Stomach (tissue), 4 donors: Measurements from ENCODE around the gene UBR4.

Experiments used
- EP300 ChIP-seq: sonication (generic); formaldehyde crosslinking; IDR thresholded peaks from one replicate; pipeline ENCODE4 v1.6.1; 2017; ENCODE audit warnings: antibody characterized with exemption
- POLR2A ChIP-seq, 4 donors: fragments of 450-650 bp; IDR thresholded peaks; one replicate each; pipeline ENCODE4 v1.6.1; 2016; ENCODE audit warnings: antibody characterized with exemption in 4 of 4, control low read depth in 2 of 4, mild to moderate bottlenecking in 1 of 4, moderate library complexity in 1 of 4
- TF ChIP-seq, protein P1 (sequence below), 7 experiments: fragments of 450-650 bp in 4 of 7; fragments of 200-600 bp in 3 of 7; sonication (generic) in 3 of 7; IDR thresholded peaks; one replicate each; pipeline ENCODE4 v1.5.1; 2016 to 2019; ENCODE audit warnings: antibody characterized with exemption in 7 of 7, control low read depth in 2 of 7, mild to moderate bottlenecking in 1 of 7

- no peak for TF ChIP-seq POLR2A (IDR thresholded peaks at IDR 0.05)
- TF ChIP-seq, protein P1, sequence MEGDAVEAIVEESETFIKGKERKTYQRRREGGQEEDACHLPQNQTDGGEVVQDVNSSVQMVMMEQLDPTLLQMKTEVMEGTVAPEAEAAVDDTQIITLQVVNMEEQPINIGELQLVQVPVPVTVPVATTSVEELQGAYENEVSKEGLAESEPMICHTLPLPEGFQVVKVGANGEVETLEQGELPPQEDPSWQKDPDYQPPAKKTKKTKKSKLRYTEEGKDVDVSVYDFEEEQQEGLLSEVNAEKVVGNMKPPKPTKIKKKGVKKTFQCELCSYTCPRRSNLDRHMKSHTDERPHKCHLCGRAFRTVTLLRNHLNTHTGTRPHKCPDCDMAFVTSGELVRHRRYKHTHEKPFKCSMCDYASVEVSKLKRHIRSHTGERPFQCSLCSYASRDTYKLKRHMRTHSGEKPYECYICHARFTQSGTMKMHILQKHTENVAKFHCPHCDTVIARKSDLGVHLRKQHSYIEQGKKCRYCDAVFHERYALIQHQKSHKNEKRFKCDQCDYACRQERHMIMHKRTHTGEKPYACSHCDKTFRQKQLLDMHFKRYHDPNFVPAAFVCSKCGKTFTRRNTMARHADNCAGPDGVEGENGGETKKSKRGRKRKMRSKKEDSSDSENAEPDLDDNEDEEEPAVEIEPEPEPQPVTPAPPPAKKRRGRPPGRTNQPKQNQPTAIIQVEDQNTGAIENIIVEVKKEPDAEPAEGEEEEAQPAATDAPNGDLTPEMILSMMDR (IDR thresholded peaks at IDR 0.05) = no peak
- TF ChIP-seq EP300 = no peak
These were observed 29.8 kb upstream of the UBR4 start for GRCh38 chr1:19239876-19240275.
